SK-N-SH (cell line): Measurements from ENCODE around the gene C16orf95.

Experiments
- CTCF ChIP-seq: fragments of 200-600 bp; sonication (generic); IDR thresholded peaks from 2 replicates; pipeline ENCODE4 v1.6.1; 2017; ENCODE audit warnings: antibody characterized with exemption, mild to moderate bottlenecking, moderate library complexity
- EP300 ChIP-seq, 2 experiments: IDR thresholded peaks; 2 replicates each; pipeline versions ENCODE4 v1.4.0 to v1.6.1; 2012; ENCODE audit warnings: borderline replicate concordance in 1 of 2, low read depth in 1 of 2, low read length in 1 of 2
- RCOR1 ChIP-seq: fragments of 150-350 bp; IDR thresholded peaks from 2 replicates; pipeline ENCODE4 v1.6.1; 2017; ENCODE audit warnings: antibody characterized with exemption, low read length
- REST ChIP-seq: IDR thresholded peaks from 2 replicates; pipeline ENCODE4 v1.6.1; 2012; ENCODE audit warnings: mild to moderate bottlenecking, low read depth, low read length, moderate library complexity

DNA sequence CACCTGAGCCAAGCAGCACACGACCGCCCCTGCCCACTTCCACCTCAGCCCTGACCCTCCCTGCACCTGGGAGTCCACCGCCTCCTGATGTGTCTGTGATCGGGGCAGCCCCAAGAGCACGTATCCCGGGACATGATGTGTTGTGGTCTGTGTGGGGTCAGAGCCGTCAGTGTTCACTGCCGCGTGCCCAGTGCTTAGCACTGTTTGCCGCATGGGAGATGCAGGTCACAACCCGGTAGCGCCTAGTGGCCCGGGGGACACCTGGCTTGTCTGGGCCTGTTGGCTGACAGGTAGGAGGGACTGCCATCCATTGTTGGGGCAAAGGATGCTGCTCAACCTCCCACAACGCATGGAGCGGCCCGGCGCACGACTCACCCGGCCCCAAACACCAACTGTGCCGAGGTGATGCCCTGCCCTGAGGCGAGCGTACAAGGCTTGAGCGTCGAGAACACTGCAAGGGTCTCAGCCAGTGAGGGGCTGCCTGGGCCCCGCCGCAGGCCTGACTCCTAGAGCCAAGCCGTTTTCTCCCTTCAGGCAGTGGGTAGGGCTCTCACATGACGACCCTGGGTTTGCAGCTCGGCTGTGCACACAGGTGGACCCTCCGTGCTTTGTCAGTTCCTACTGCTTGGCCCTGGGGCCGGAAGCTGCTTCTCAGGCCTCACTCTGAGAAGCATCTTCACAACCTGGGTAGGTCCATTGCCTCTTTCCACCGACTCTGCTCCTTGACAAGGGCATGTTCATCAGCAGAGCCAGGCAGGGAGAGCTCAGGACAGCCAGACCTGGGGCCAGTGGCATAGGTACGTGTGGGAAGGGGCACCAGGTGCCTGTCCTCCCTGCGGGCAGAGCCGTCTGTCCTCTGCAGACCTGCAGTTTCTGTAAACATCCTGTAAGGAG, 5.9 kb upstream of the C16orf95 start:
- TF ChIP-seq REST, result no peak
- no peak for TF ChIP-seq CTCF
- no peak for TF ChIP-seq RCOR1
- no peak for TF ChIP-seq EP300 (IDR thresholded peaks at IDR 0.05; ENCODE audit: borderline replicate concordance in 1 of 2, low read depth in 1 of 2, low read length in 1 of 2)
